ENCODE measurements around the gene ST6GALNAC6.

GRCh38 chr9:127929625-127929979 is 30.2 kb upstream of the ST6GALNAC6 start:
- TF ChIP-seq CTCF (IDR thresholded peaks at IDR 0.05; ENCODE audit: low read depth, low read length) (no peak), POLR2A (IDR thresholded peaks at IDR 0.05; ENCODE audit: extremely low read depth, insufficient read length) (no peak), MAX (IDR thresholded peaks at IDR 0.05; ENCODE audit: low read depth, low read length) (no peak), MYC (IDR thresholded peaks at IDR 0.05; ENCODE audit: low read depth, low read length) (no peak)
